Neural cell (in vitro differentiated cells): ENCODE results near the gene FAM76A.

Experiments
- CTCF ChIP-seq: fragments of 450-650 bp; IDR thresholded peaks from 2 replicates; pipeline ENCODE4 v1.5.1; 2014; ENCODE audit warnings: antibody characterized with exemption, mild to moderate bottlenecking, moderate library complexity; ENCODE audit not compliant: poor library complexity, severe bottlenecking
- EZH2 ChIP-seq: fragments of 200-600, 300-800 bp; shearing (Covaris generic), sonication (generic); IDR thresholded peaks from 2 replicates; pipeline ENCODE4 v1.6.1; 2014; ENCODE audit warnings: antibody characterized with exemption, low read length, borderline replicate concordance, mild to moderate bottlenecking; ENCODE audit not compliant: insufficient read depth, poor library complexity, severe bottlenecking
- POLR2AphosphoS5 ChIP-seq: IDR thresholded peaks from 2 replicates; pipeline ENCODE4 v1.6.1; 2012
- RAD21 ChIP-seq: fragments of 450-650 bp; conservative IDR thresholded peaks from 2 replicates; pipeline ENCODE4 v1.6.1; 2014; ENCODE audit warnings: antibody characterized with exemption, mild to moderate bottlenecking, moderate library complexity
- REST ChIP-seq: IDR thresholded peaks from 2 replicates; pipeline ENCODE4 v1.6.1; 2012; ENCODE audit warnings: borderline replicate concordance
- SMC3 ChIP-seq: fragments of 450-650 bp; conservative IDR thresholded peaks from 2 replicates; pipeline ENCODE4 v1.6.1; 2014; ENCODE audit warnings: antibody characterized with exemption, mild to moderate bottlenecking, moderate library complexity; ENCODE audit not compliant: poor library complexity

- TF ChIP-seq CTCF (no peak), REST (no peak), RAD21 (no peak), EZH2 (no peak), POLR2AphosphoS5 (no peak), SMC3 (no peak)
These were observed 53.4 kb downstream of the FAM76A start for GRCh38 chr1:27779122-27779521.
